RWPE1 (cell line): ENCODE data around the gene POGZ.

ENCODE experiments used
- CTCF ChIA-PET: fragments of 350-600 bp; sonication (Branson Sonifier 250); formaldehyde crosslinking; extraction: SDS; loops from one replicate; lab custom pipeline; 2021; lab: Yijun Ruan, JAX
- POLR2A ChIA-PET: fragments of 400-600 bp; formaldehyde crosslinking; extraction: SDS; loops from one replicate; lab custom pipeline; 2020; ENCODE audit warnings: antibody characterized with exemption; ENCODE audit not compliant: low non-redundant PET; lab: Yijun Ruan, JAX
- DNase-seq: peaks from one replicate; pipeline ENCODE4 v3.0.0; 2012; ENCODE audit warnings: low spot score
- H3K27ac ChIP-seq: fragments of 450-650 bp; 2 replicates; pipeline ENCODE4 v1.5.1; 2017
- CTCF ChIP-seq: fragments of 450-650 bp; conservative IDR thresholded peaks from 2 replicates; pipeline ENCODE4 v1.5.1; 2017; ENCODE audit warnings: low read depth, mild to moderate bottlenecking

The POGZ gene

DNA sequence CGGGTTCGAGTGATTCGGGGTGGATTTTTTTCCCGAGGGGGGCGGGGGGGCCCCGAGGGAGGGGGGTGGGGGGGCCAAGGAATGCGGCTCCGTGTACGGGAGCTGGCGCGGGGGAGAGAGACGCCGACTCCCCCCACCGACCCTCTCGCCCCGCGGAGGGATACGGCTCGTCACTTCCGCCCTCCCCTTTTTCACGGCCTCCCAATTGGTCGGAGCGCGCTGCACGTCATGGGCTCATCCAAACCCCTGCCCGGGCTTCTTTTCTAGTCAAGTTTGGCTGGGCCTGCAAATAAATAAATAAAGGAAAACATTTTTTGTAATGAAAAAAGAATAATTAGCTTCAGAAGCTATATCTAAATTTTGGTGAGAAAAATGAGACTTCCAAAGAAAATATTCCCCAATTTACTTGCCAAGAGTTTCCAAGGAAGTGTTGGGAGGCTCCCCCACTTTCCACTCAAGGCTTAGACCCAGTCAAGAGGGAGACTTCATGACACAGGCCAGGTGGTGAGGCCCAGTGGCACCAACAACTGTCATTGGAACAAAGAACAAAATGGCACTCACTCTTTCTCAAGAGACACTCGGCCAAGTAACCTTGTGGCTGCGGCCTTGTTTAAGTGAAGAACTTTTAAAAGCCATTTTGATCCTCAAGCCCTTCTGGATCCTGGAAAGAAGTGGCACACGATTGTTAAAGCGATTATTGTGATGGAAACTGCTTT lies at the start of gene POGZ:
POGZ (minus strand) TSS at position 164 of the 716 bp plus-strand sequence. CDS start 17,290 bp downstream, outside the sequence.
- peak; percentile 95 for DNase-seq
- POLR2A ChIA-PET = interaction anchor here (0.6 kb wide), 1 partner anchor 16 kb away, joined by 3 read pairs; no protein-coding TSS in a partner anchor
- H3K27ac ChIP-seq = peak within 1 kb of the TSS; percentile 96
- no peak for TF ChIP-seq CTCF
- CTCF ChIA-PET = no interaction called here

DNA sequence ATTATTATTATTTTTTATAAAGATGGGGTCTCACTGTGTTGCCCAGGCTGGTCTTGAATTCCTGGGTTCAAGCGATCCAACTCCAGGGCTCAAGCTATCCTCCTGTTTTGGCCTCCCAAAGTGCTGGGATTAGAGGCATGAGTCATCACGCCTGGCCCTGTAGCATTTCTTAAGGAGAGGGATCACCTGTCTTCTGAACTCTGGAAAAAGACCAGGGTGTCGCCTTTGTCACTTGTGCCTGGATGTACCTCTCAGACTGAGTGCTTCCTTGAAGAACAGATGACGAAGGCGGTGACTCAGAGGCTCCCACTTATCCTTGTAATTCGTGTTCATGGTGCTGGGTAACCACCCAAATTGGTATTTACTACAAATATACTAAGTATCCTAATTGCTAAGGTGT lies 49.5 kb upstream of the POGZ start:
- POLR2A ChIA-PET = no interaction called here
- CTCF ChIA-PET = interaction anchor here (1.1 kb wide), 1 partner anchor 48 kb away, joined by 6 read pairs; no protein-coding TSS in a partner anchor
- H3K27ac ChIP-seq = no peak overlapping the region
- TF ChIP-seq CTCF = no peak
- DNase-seq = no peak

- no peak for DNase-seq
- no peak for TF ChIP-seq CTCF
- POLR2A ChIA-PET = no interaction called here
- CTCF ChIA-PET = interaction anchor here (0.5 to 0.6 kb wide), 2 partner anchors 10 to 35 kb away, joined by 3 read pairs; no protein-coding TSS in a partner anchor
- no peak overlapping the region for H3K27ac ChIP-seq
Observed at GRCh38 chr1:151504759-151505158, 45.5 kb upstream of the POGZ start.

- TF ChIP-seq CTCF = no peak
- CTCF ChIA-PET = no interaction called here
- POLR2A ChIA-PET = no interaction called here
- no peak overlapping the region for H3K27ac ChIP-seq
- DNase-seq = no peak
Observed at GRCh38 chr1:151504252-151504651, 45.0 kb upstream of the POGZ start.

DNA sequence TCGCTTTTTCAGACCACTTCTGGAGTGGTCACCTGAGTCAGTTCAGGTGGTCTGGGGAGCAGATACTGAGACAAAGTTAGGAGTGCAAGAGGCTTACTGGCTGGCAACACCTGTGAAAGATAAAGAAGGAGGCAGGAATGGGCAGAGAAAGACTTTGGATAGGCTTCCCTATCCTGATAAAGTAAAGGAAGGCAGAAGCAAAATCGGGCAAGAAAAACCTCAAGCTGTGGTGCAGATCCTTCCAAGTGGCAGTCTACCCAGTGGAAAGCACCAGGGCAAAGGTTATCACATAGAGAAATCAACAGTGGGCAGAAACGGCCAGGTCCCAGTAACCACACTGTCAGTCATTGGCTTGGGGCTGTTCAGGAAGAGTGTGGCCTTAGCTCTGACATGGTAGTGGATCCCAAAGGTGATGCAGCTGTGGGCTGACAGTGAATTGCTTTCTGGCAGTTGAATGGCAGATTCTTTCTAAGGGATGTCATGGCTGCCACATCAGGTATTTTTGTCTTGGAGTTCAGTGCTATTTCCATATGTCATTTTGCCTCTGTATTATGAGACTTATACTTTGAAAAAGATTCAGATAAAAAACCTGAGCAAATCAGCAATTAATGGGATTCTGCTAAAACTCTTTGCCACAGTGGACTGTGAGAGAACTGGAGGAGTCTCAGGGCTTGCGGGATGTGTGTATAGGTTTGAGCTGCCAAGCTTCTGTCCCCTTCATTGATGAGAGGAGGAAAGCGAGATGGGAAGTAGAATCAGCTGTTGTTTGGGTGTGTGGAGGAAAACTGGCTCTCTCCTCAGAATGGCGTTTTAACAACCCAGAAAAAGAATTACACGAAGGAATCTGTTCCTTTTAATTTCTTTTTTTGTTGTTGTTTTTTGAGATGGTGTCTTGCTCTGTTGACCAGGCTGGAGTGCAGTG lies 43.8 kb upstream of the POGZ start:
- no peak overlapping the region for H3K27ac ChIP-seq
- DNase-seq = no peak
- TF ChIP-seq CTCF = no peak
- ChIA-PET POLR2A (no interaction called here), CTCF (interaction anchor here (0.6 kb wide), 1 partner anchor 18 kb away, joined by 4 read pairs; no protein-coding TSS in a partner anchor)

GRCh38 chr1:151502035-151502700 lies 42.9 kb upstream of the POGZ start:
- POLR2A ChIA-PET = no interaction called here
- no peak overlapping the region for H3K27ac ChIP-seq
- TF ChIP-seq CTCF = no peak
- CTCF ChIA-PET = interaction anchor here (0.6 kb wide), 1 partner anchor 19 kb away, joined by 4 read pairs; no protein-coding TSS in a partner anchor
- DNase-seq = no peak
